ENCODE results near the gene PIK3C2G.

PIK3C2G gene

DNA sequence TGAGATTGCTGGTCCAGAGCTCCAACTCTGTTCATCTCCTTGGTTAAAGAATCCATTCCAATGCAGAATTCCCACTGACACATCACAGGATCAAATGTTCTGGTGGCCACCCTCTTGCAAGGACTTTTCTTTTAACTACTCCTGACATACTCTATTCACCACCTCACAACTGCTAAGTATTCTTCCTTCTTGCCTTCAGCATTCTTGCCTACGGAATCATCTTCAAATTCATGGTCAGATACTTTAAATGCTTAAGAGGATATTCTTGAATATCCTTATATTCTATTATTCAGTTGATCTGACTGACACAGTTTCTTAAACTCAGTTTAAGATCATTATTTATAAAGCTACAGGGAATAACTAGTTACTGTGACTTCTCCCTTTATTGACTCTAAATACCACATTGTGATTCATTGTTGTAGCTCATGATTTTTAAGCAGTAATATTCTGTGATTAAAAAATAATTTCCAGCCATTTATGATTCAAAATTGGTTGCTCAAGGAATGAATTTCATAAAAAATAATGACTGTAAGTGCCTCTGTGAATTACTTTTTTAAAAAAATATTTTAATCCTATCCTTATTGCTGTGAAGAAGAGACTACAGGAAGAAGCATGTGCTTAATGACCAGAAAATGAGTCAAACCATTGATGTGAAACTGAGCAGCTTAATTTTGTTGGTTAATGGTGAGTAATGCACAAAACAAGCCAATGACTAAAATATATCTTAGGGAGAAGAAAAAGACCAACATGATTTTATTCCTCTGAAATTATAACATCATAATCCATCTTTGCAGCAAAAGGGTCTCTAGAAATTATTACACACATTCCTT, 207.1 kb downstream of the PIK3C2G start:
- no peak for FAIRE-seq
- DNase-seq (ENCODE audit: insufficient read length, low spot score): no peak
- TF ChIP-seq TAF1 (IDR thresholded peaks at IDR 0.05; ENCODE audit: low read depth, low read length): no peak
- no peak for TF ChIP-seq POLR2A (IDR thresholded peaks at IDR 0.05; ENCODE audit: low read depth, low read length)
- no peak for TF ChIP-seq PAX5 (IDR thresholded peaks at IDR 0.05; ENCODE audit: insufficient read depth, low read length, severe bottlenecking)
- no peak for TF ChIP-seq SPI1 (IDR thresholded peaks at IDR 0.05; ENCODE audit: low read depth, low read length)
- no peak for TF ChIP-seq POLR2AphosphoS5 (IDR thresholded peaks at IDR 0.05; ENCODE audit: low read depth, low read length)
- TF ChIP-seq POU2F2 (IDR thresholded peaks at IDR 0.05; ENCODE audit: low read depth, low read length): no peak

- no peak for DNase-seq (ENCODE audit: insufficient read length, low spot score)
- FAIRE-seq: no peak
- no peak for TF ChIP-seq PAX5 (IDR thresholded peaks at IDR 0.05; ENCODE audit: insufficient read depth, low read length, severe bottlenecking)
- TF ChIP-seq SPI1 (IDR thresholded peaks at IDR 0.05; ENCODE audit: low read depth, low read length): no peak
- TF ChIP-seq POLR2A (IDR thresholded peaks at IDR 0.05; ENCODE audit: low read depth, low read length): no peak
- TF ChIP-seq POLR2AphosphoS5 (IDR thresholded peaks at IDR 0.05; ENCODE audit: low read depth, low read length): no peak
Measured at GRCh38 chr12:18470251-18470650, 208.9 kb downstream of the PIK3C2G start.

GRCh38 chr12:18472304-18472703, 211.0 kb downstream of the PIK3C2G start:
- DNase-seq (ENCODE audit: insufficient read length, low spot score) (no peak), FAIRE-seq (no peak)

DNA sequence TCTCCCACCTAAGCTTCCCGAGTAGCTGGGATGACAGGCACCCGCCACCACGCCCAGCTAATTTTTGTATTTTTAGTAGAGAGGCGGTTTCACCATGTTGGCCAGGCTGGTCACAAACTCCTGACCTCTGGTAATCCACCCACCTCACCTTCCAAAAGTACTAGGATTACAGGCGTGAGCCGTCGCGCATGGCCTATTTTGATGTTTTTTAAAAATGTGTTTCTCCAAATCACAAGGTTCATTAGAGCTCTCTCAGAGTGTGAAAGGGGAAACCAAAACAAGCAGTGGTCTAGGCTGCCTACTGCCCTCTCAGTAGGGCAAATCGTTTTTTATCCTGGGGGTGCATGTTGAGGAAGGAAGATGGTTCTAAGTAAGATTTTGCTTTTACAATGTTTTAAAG, 211.5 kb downstream of the PIK3C2G start:
- no peak for TF ChIP-seq POLR2AphosphoS5 (IDR thresholded peaks at IDR 0.05; ENCODE audit: low read depth, low read length)
- no peak for TF ChIP-seq POLR2A (IDR thresholded peaks at IDR 0.05; ENCODE audit: low read depth, low read length)
- no peak for TF ChIP-seq TAF1 (IDR thresholded peaks at IDR 0.05; ENCODE audit: low read depth, low read length)
- no peak for TF ChIP-seq PAX5 (IDR thresholded peaks at IDR 0.05; ENCODE audit: insufficient read depth, low read length, severe bottlenecking)
- TF ChIP-seq SPI1 (IDR thresholded peaks at IDR 0.05; ENCODE audit: low read depth, low read length): no peak
- TF ChIP-seq POU2F2 (IDR thresholded peaks at IDR 0.05; ENCODE audit: low read depth, low read length): no peak

More at GRCh38 chr12:18472304-18472703, 211.0 kb downstream of the PIK3C2G start:
- no peak for TF ChIP-seq POLR2AphosphoS5 (IDR thresholded peaks at IDR 0.05; ENCODE audit: low read depth, low read length)
- TF ChIP-seq POLR2A (IDR thresholded peaks at IDR 0.05; ENCODE audit: low read depth, low read length): no peak
- no peak for TF ChIP-seq TAF1 (IDR thresholded peaks at IDR 0.05; ENCODE audit: low read depth, low read length)
- no peak for TF ChIP-seq SPI1 (IDR thresholded peaks at IDR 0.05; ENCODE audit: low read depth, low read length)
- no peak for TF ChIP-seq PAX5 (IDR thresholded peaks at IDR 0.05; ENCODE audit: insufficient read depth, low read length, severe bottlenecking)
- no peak for TF ChIP-seq POU2F2 (IDR thresholded peaks at IDR 0.05; ENCODE audit: low read depth, low read length)

GRCh38 chr12:18476861-18477260, 215.5 kb downstream of the PIK3C2G start:
- FAIRE-seq (no peak), DNase-seq (ENCODE audit: insufficient read length, low spot score) (no peak)
- TF ChIP-seq POU2F2 (IDR thresholded peaks at IDR 0.05; ENCODE audit: low read depth, low read length) (no peak), POLR2AphosphoS5 (IDR thresholded peaks at IDR 0.05; ENCODE audit: low read depth, low read length) (no peak), POLR2A (IDR thresholded peaks at IDR 0.05; ENCODE audit: low read depth, low read length) (no peak), TAF1 (IDR thresholded peaks at IDR 0.05; ENCODE audit: low read depth, low read length) (no peak), SPI1 (IDR thresholded peaks at IDR 0.05; ENCODE audit: low read depth, low read length) (no peak), PAX5 (IDR thresholded peaks at IDR 0.05; ENCODE audit: insufficient read depth, low read length, severe bottlenecking) (no peak)

More for the DNA sequence above, 211.5 kb downstream of the PIK3C2G start:
- FAIRE-seq (no peak), DNase-seq (ENCODE audit: insufficient read length, low spot score) (no peak)

GRCh38 chr12:18479256-18479655, 217.9 kb downstream of the PIK3C2G start:
- DNase-seq (ENCODE audit: insufficient read length, low spot score) (no peak), FAIRE-seq (no peak)
- no peak for TF ChIP-seq TAF1 (IDR thresholded peaks at IDR 0.05; ENCODE audit: low read depth, low read length)
- no peak for TF ChIP-seq POLR2AphosphoS5 (IDR thresholded peaks at IDR 0.05; ENCODE audit: low read depth, low read length)
- no peak for TF ChIP-seq POLR2A (IDR thresholded peaks at IDR 0.05; ENCODE audit: low read depth, low read length)
- no peak for TF ChIP-seq PAX5 (IDR thresholded peaks at IDR 0.05; ENCODE audit: insufficient read depth, low read length, severe bottlenecking)
- no peak for TF ChIP-seq SPI1 (IDR thresholded peaks at IDR 0.05; ENCODE audit: low read depth, low read length)
- TF ChIP-seq POU2F2 (IDR thresholded peaks at IDR 0.05; ENCODE audit: low read depth, low read length): no peak

DNA sequence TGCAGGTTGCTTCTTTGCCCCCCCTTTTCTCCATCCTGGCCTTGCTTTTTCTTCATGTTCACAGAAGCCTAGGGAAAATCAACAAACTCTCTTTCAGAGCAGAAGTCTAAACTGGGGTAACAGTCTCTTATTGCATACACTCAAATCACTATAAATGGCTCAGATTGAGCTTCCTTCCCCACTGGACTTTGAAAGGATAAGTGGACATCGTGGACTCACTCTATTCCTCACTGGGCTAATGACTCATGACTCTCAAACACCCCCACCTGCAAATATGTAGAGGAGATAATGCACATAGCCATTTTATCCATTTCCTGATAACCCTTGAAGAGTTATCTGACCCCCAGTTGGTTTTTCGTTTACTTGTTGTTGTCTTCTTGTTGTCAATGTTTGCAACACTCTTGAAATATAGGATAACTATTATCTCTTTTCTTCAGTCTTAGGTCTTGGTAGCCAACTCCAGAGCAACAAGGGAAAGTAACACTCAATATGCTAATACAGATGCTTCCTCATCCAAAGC, 221.3 kb downstream of the PIK3C2G start:
- no peak for FAIRE-seq
- DNase-seq (ENCODE audit: insufficient read length, low spot score): no peak
- TF ChIP-seq POU2F2 (IDR thresholded peaks at IDR 0.05; ENCODE audit: low read depth, low read length): no peak
- no peak for TF ChIP-seq TAF1 (IDR thresholded peaks at IDR 0.05; ENCODE audit: low read depth, low read length)
- no peak for TF ChIP-seq SPI1 (IDR thresholded peaks at IDR 0.05; ENCODE audit: low read depth, low read length)
- no peak for TF ChIP-seq POLR2A (IDR thresholded peaks at IDR 0.05; ENCODE audit: low read depth, low read length)
- TF ChIP-seq PAX5 (IDR thresholded peaks at IDR 0.05; ENCODE audit: insufficient read depth, low read length, severe bottlenecking): no peak
- TF ChIP-seq POLR2AphosphoS5 (IDR thresholded peaks at IDR 0.05; ENCODE audit: low read depth, low read length): no peak

GRCh38 chr12:18483698-18484325, 222.5 kb downstream of the PIK3C2G start:
- no peak for FAIRE-seq
- DNase-seq (ENCODE audit: insufficient read length, low spot score): no peak
- no peak for TF ChIP-seq PAX5 (IDR thresholded peaks at IDR 0.05; ENCODE audit: insufficient read depth, low read length, severe bottlenecking)
- TF ChIP-seq TAF1 (IDR thresholded peaks at IDR 0.05; ENCODE audit: low read depth, low read length): no peak
- no peak for TF ChIP-seq POLR2A (IDR thresholded peaks at IDR 0.05; ENCODE audit: low read depth, low read length)
- TF ChIP-seq POU2F2 (IDR thresholded peaks at IDR 0.05; ENCODE audit: low read depth, low read length): no peak
- no peak for TF ChIP-seq POLR2AphosphoS5 (IDR thresholded peaks at IDR 0.05; ENCODE audit: low read depth, low read length)
- no peak for TF ChIP-seq SPI1 (IDR thresholded peaks at IDR 0.05; ENCODE audit: low read depth, low read length)

DNA sequence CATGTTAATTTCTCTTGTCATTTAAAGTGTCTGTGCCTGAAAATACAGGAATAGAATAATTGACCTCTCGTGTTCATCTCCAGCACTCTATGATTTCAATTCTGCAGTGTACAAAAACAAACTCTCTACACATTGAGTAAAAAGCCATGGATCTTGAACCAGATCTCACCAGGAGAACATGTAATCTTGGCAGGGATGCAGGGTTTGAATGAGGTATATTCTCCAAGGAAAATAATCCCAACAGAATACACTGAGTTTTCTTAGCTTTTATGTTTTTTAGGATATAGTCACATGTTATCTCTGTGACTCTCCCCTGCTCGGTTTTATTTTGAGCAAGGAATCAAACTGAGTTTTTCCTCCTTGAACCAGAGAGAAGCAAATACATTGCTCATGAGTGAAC, 224.7 kb downstream of the PIK3C2G start:
- no peak for DNase-seq (ENCODE audit: insufficient read length, low spot score)
- TF ChIP-seq SPI1 (IDR thresholded peaks at IDR 0.05; ENCODE audit: low read depth, low read length) (no peak), PAX5 (IDR thresholded peaks at IDR 0.05; ENCODE audit: insufficient read depth, low read length, severe bottlenecking) (no peak)
- FAIRE-seq: no peak

Data from GM12891 (cell line).